Muscle of arm (tissue), 12 donors: Measurements from ENCODE around the gene RUFY3. TPM values are rescaled to one million over a fixed set of nuclear protein-coding genes. Genes with fewer than 3 reads are reported as not detected.
"Not testable (repeated sequence)": the region's sequence is repeated elsewhere in the genome, so short reads cannot be mapped to it uniquely, and the experiment has no call there.

ENCODE experiments used
- DNase-seq: peaks from one replicate; pipeline ENCODE4 v3.0.0-alpha.2; 2013
- polyA plus RNA-seq, 12 donors: library from polyadenylated mRNA; unstranded; fragments of 120-200 nt; gene quantifications; one replicate each; pipeline ENCODE4 v1.2.1, GENCODE V29; 2013; ENCODE audit not compliant: insufficient read length in 12 of 12

Gene RUFY3
- polyA plus RNA-seq, 12 donors: 50.2 to 154 (median 93.2) TPM; not detected in 1

- DNase-seq: peak; percentile 14
These were observed 12.6 kb downstream of the RUFY3 start for GRCh38 chr4:70734168-70734954.

GRCh38 chr4:70734971-70735370 is 13.2 kb downstream of the RUFY3 start:
- no peak for DNase-seq

- not testable (repeated sequence) for DNase-seq
These were observed 14.2 kb downstream of the RUFY3 start for GRCh38 chr4:70735915-70736314.

- no peak for DNase-seq
These were observed 15.2 kb downstream of the RUFY3 start for GRCh38 chr4:70737006-70737405.

- DNase-seq: no peak
These were observed 15.6 kb downstream of the RUFY3 start for GRCh38 chr4:70737409-70737808.

GRCh38 chr4:70739496-70740337 is 18.0 kb downstream of the RUFY3 start:
- no peak for DNase-seq

- no peak for DNase-seq
These were observed 20.3 kb downstream of the RUFY3 start for GRCh38 chr4:70741867-70742658.

GRCh38 chr4:70743731-70744130 is 22.0 kb downstream of the RUFY3 start:
- no peak for DNase-seq

GRCh38 chr4:70746179-70746839 is 24.5 kb downstream of the RUFY3 start:
- no peak for DNase-seq

- DNase-seq: no peak
These were observed 26.1 kb downstream of the RUFY3 start for GRCh38 chr4:70747874-70748273.

GRCh38 chr4:70749313-70749712 is 27.5 kb downstream of the RUFY3 start:
- no peak for DNase-seq

GRCh38 chr4:70752236-70752635 is 30.5 kb downstream of the RUFY3 start:
- no peak for DNase-seq

GRCh38 chr4:70753630-70754029 is 31.9 kb downstream of the RUFY3 start:
- no peak for DNase-seq

- DNase-seq: no peak
These were observed 32.7 kb downstream of the RUFY3 start for GRCh38 chr4:70754470-70754869.

- no peak for DNase-seq
These were observed 33.4 kb downstream of the RUFY3 start for GRCh38 chr4:70754990-70755688.

- no peak for DNase-seq
These were observed 37.4 kb downstream of the RUFY3 start for GRCh38 chr4:70759126-70759525.

- DNase-seq: no peak
These were observed 37.9 kb downstream of the RUFY3 start for GRCh38 chr4:70759627-70760026.

GRCh38 chr4:70760662-70761061 is 38.9 kb downstream of the RUFY3 start:
- DNase-seq: no peak

- DNase-seq: no peak
These were observed 39.6 kb downstream of the RUFY3 start for GRCh38 chr4:70761276-70761816.

- no peak for DNase-seq
These were observed 43.6 kb downstream of the RUFY3 start for GRCh38 chr4:70765368-70765767.
